BE2C (cell line): ENCODE data around the gene F11R. TPM values are rescaled to one million over a fixed set of nuclear protein-coding genes. Genes with fewer than 3 reads are reported as not detected.
"Not testable (repeated sequence)": the region's sequence is repeated elsewhere in the genome, so short reads cannot be mapped to it uniquely, and the experiment has no call there.

Experiments used
- DNase-seq: peaks from one replicate; pipeline ENCODE4 v3.0.0-alpha.2; 2020
- H3K27me3 ChIP-seq: fragments of 250-450 bp; sonication (Bioruptor Pico); 2 replicates; pipeline ENCODE4 v1.5.1; 2020; ENCODE audit warnings: mild to moderate bottlenecking
- H3K36me3 ChIP-seq: fragments of 250-450 bp; sonication (Bioruptor Pico); 2 replicates; pipeline ENCODE4 v1.5.1; 2020; ENCODE audit warnings: mild to moderate bottlenecking
- H3K4me1 ChIP-seq: fragments of 250-450 bp; sonication (Bioruptor Pico); 2 replicates; pipeline ENCODE4 v1.5.1; 2020
- H3K4me3 ChIP-seq: 2 replicates; pipeline ENCODE4 v1.5.1; 2011; ENCODE audit warnings: low read depth, low read length
- H3K9me3 ChIP-seq: fragments of 250-450 bp; sonication (Bioruptor Pico); 2 replicates; pipeline ENCODE4 v1.5.1; 2020
- polyA plus RNA-seq: library from polyadenylated mRNA; unstranded; fragments of >200 nt; gene quantifications from one replicate; pipeline ENCODE4 v1.2.1, GENCODE V29; 2012; ENCODE audit warnings: low read depth, missing spikeins; ENCODE audit not compliant: insufficient read length, insufficient read depth
- TF ChIP-seq, protein P1 (sequence below): IDR thresholded peaks from 2 replicates; pipeline ENCODE4 v1.5.1; 2012; ENCODE audit warnings: mild to moderate bottlenecking, low read depth, low read length

Gene F11R
- polyA plus RNA-seq = 0.54 TPM

DNA sequence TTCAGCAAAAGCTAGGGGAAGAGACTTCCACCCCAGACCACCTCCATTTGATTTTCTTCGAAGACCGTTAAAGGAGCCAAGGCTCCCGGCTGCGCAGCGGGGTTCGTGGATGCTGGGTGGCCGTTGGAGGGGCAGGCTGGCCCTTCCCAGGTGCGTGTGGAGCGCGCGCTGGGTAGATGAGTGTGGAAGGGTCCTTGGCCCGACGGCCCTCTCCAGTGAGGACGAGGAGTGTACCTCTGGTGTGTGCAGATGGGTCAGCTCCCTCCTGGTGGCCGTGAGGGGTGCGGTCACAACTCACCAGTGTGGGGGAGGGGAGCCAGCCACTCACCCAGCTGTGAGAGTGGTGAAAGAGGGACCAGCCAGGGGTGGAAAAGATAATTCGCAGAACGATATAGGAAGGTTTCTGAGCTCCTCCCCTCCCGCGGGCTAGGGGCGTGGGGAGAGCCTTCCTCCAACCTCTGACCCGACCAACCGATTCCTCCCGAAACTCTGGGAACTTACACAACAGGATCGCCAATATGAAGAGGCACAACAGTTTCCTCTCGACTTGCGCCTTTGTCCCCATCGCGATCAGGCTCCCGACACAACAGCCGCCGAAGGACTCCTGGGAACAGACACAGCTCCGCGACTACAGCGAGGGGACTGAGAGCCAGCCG is at the start of gene F11R:
F11R (minus strand) TSS at position 644 of the 656 bp plus-strand sequence; CDS start at position 565, 79 bp downstream.
- Histone ChIP-seq H3K4me1 (no peaks in the 10 kb centered on the region), H3K4me3 (peak within 1 kb of the TSS; percentile 33), H3K9me3 (no peaks in the 10 kb centered on the region), H3K27me3 (peaks cover 41% of the 10 kb centered on the region), H3K36me3 (no peaks in the 10 kb centered on the region)
- peak; percentile 16 for DNase-seq
- TF ChIP-seq, protein P1, sequence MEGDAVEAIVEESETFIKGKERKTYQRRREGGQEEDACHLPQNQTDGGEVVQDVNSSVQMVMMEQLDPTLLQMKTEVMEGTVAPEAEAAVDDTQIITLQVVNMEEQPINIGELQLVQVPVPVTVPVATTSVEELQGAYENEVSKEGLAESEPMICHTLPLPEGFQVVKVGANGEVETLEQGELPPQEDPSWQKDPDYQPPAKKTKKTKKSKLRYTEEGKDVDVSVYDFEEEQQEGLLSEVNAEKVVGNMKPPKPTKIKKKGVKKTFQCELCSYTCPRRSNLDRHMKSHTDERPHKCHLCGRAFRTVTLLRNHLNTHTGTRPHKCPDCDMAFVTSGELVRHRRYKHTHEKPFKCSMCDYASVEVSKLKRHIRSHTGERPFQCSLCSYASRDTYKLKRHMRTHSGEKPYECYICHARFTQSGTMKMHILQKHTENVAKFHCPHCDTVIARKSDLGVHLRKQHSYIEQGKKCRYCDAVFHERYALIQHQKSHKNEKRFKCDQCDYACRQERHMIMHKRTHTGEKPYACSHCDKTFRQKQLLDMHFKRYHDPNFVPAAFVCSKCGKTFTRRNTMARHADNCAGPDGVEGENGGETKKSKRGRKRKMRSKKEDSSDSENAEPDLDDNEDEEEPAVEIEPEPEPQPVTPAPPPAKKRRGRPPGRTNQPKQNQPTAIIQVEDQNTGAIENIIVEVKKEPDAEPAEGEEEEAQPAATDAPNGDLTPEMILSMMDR = no peak

DNA sequence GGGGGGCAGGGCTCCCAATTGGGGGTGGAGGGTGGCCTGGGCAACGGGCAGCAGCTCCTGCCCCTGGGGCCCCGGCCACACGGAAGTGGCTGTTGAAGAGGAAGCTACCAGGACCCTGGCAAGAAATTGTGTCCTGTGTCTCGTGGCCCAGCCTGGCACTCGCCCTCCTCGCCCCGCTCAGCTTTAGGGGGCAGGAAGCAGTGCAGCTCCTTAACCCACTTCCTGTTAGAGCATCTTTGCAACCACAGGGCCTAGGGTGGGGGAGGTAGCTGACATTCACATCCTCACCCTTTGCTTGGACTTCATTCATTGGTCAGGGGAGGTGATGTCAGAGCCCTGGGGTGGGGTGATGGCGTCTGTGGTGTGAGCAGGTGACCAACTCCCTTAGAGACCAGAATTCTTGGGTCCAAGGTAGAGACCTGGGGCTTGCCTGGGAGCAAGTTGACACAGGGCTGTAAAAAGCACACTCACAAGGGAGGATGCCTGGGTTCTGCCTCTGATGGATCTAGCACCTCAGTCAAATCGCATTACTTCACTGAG is 48.8 kb upstream of the F11R start, which contains the start of gene ARHGAP30:
ARHGAP30 (minus strand) TSS at position 161 of the 540 bp plus-strand sequence. CDS start 267 bp downstream, outside the sequence.
- H3K27me3 ChIP-seq = no peaks in the 10 kb centered on the region; the same call in 1 of the 2 replicates
- TF ChIP-seq, protein P1 = no peak
- H3K4me3 ChIP-seq = no peak within 1 kb of the TSS
- no peaks in the 10 kb centered on the region for H3K9me3 ChIP-seq
- H3K4me1 ChIP-seq = no peaks in the 10 kb centered on the region
- DNase-seq = no peak
- H3K36me3 ChIP-seq = no peaks in the 10 kb centered on the region

DNA sequence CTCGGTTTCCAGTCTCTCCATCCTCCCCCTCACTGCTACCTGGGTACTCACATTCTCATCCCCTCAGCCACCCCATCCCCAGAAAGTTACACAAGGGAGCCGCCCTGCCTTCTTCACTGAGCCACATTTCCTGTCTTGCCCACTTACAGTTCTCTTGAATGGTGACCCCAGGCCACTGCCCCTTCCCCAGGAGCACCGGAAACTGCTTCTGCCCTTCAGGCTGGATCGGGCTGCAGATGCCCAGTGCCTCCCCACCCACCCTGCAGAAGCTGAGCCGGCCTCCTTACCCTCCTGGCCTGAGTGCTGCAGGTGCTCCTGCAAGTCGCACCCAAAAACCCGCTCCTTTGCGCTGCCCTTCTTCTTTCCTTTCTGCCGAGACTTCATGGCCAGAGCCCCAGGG is 48.3 kb upstream of the F11R start:
- no peaks in the 10 kb centered on the region for H3K4me1 ChIP-seq
- peaks cover 3% of the 10 kb centered on the region for H3K27me3 ChIP-seq
- no peaks in the 10 kb centered on the region for H3K36me3 ChIP-seq
- TF ChIP-seq, protein P1 = no peak
- no peaks in the 10 kb centered on the region for H3K9me3 ChIP-seq
- DNase-seq = no peak
- H3K4me3 ChIP-seq = no peak overlapping the region

DNA sequence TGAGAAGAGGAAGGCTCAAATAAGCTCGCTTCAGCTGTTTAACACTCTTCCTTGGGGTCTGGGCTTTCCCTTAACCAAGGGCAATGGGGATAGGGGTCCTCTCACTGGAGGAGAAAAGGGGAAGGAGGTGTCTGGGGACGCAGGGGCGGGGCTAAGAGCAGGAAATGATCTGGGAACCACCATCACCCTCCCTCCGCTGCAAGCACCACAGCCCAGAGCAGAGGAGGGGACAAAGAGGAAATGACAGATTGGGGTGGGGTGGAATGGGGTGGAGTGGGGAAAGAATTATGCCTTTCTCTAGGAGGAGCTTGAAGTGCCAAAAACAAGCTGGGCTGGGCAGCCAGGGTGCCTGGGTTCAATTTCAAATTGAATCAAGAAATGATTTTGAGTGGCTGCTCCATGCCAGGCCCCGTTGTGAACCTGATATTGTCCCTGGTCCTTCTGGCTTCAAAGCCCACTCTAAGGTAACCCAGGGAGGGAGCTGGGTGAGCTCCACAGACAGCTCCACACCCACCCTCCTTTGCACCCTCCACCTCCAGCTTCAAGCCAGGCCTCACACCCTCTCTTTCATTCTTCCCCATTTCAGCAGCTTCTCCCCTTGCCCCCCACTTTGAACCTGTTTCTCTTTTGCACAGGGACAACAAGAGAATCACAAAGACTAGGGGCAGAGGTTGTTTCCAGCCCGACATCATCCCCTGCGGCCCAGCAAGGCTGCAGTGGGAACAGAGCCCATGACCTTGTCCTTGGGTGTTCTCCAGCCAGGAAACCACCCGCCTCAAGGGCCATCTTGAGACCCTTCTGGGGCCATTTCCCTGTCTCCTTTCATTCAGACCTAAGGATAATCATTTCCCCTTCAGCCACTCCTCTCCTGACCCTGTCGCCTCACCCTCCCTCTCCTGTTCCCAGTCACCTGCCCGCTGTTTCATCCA is 47.6 kb upstream of the F11R start:
- Histone ChIP-seq H3K36me3 (no peaks in the 10 kb centered on the region), H3K27me3 (peaks cover 7% of the 10 kb centered on the region), H3K4me3 (no peak overlapping the region), H3K4me1 (no peaks in the 10 kb centered on the region), H3K9me3 (no peaks in the 10 kb centered on the region)
- TF ChIP-seq, protein P1 = no peak
- DNase-seq = no peak

DNA sequence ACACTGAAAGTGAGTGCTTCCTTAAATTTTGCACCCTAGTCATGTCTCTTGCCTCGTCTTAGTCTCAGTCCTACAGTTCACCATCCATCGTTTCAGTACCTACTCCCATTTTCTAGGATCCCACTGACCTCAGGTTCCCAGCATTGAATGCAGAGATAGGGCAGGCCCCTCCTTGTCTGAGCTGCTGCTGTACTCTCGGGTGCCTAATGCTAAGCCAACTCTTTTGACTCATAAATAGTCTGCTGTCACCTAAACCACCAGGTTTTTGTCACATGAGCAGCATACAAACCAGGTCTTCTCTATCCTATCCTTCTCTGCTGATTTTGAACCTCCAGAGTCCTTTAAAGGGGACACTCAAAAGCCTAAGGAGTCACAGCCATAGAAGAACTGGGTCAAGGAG is 45.7 kb upstream of the F11R start:
- Histone ChIP-seq H3K36me3 (no peaks in the 10 kb centered on the region), H3K4me1 (no peaks in the 10 kb centered on the region), H3K27me3 (peaks cover 14% of the 10 kb centered on the region), H3K9me3 (no peaks in the 10 kb centered on the region), H3K4me3 (no peak overlapping the region)
- no peak for DNase-seq
- TF ChIP-seq, protein P1 = no peak

DNA sequence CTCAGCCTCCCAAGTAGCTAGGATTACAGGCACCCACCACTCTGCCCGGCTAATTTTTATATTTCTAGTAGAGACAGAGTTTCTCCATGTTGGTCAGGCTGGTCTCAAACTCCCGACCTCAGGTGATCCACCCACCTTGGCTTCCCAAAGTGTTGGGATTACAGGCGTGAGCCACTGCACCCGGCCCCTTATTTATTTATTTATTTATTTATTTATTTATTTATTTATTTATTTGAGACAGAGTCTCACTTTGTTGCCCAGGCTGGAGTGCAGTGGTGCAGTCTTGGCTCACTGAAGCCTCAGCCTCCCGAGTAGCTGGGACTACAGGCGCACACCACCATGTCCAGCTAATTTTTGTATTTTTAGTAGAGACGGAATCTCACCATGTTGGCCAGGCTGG is 44.7 kb upstream of the F11R start:
- H3K4me3 ChIP-seq, H3K4me1 ChIP-seq, H3K36me3 ChIP-seq, DNase-seq, H3K9me3 ChIP-seq: not testable (repeated sequence)
- H3K27me3 ChIP-seq = peaks cover 14% of the 10 kb centered on the region

DNA sequence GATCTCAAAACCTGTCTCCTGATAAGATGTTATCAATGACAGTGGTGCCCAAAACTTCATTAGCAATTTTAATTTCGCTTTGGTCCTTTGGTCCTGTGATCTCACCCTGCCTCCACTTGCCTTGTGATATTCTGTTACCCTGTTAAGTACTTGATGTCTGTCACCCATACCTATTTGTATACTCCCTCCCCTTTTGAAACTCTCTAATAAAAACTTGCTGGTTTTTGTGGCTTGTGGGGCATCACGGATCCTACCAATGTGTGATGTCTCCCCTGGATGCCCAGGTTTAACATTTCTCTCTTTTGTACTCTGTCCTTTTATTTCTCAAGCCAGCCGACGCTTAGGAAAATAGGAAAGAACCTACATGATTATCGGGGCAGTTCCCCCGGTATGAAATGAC is 43.0 kb upstream of the F11R start:
- not testable (repeated sequence) for H3K36me3 ChIP-seq, DNase-seq, H3K9me3 ChIP-seq, H3K4me3 ChIP-seq, H3K4me1 ChIP-seq
- peaks cover 14% of the 10 kb centered on the region for H3K27me3 ChIP-seq
